CD8-positive, alpha-beta memory T cell (primary cell): Measurements from ENCODE around the gene IGF2R. TPM values are rescaled to one million over a fixed set of nuclear protein-coding genes. Genes with fewer than 3 reads are reported as not detected.
A peak's percentile ranks its signal among the peaks of the same experiment; 100 is the strongest.

Experiments used
- CTCF ChIA-PET: fragments of 350-600 bp; sonication (Branson Sonifier 250); formaldehyde crosslinking; loops from one replicate; lab custom pipeline; 2021; ENCODE audit warnings: antibody characterized with exemption; lab: Charles Lee
- POLR2A ChIA-PET: fragments of 350-600 bp; sonication (Branson Sonifier 250); formaldehyde crosslinking; loops from one replicate; lab custom pipeline; 2021; ENCODE audit warnings: antibody characterized with exemption; lab: Charles Lee
- DNase-seq, 5 donors: peaks; one replicate each; pipeline versions ENCODE4 v3.0.0 to v3.0.0-alpha.2; 2020 to 2022; ENCODE audit warnings: mixed read lengths in 1 of 5
- H3K27ac ChIP-seq: one replicate; pipeline ENCODE4 v1.7.0; 2013; ENCODE audit warnings: low read depth, mild to moderate bottlenecking, low read length, moderate library complexity
- H3K27me3 ChIP-seq: 2 replicates; pipeline ENCODE4 v1.7.0; 2013; ENCODE audit warnings: low read length, mild to moderate bottlenecking; ENCODE audit not compliant: insufficient read depth, poor library complexity, severe bottlenecking
- H3K36me3 ChIP-seq: 2 replicates; pipeline ENCODE4 v1.7.0; 2013; ENCODE audit warnings: mild to moderate bottlenecking, low read length, moderate library complexity; ENCODE audit not compliant: insufficient read depth
- H3K4me1 ChIP-seq: 2 replicates; pipeline ENCODE4 v1.7.0; 2013; ENCODE audit warnings: mild to moderate bottlenecking, low read length, moderate library complexity; ENCODE audit not compliant: insufficient read depth
- H3K4me3 ChIP-seq: 2 replicates; pipeline ENCODE4 v1.7.0; 2013; ENCODE audit warnings: mild to moderate bottlenecking, low read length
- H3K9me3 ChIP-seq: 2 replicates; pipeline ENCODE4 v1.7.0; 2013; ENCODE audit warnings: mild to moderate bottlenecking, low read length
- H3K27ac Mint-ChIP-seq, 8 donors: one replicate each; pipeline ENCODE4 v1.8.0; 2020 to 2021; ENCODE audit warnings: mixed read lengths in 8 of 8, mild to moderate bottlenecking in 6 of 8, inconsistent platforms in 3 of 8, moderate library complexity in 3 of 8
- H3K27me3 Mint-ChIP-seq, 2 donors: one replicate each; pipeline ENCODE4 v1.8.0; 2020 to 2021; ENCODE audit warnings: mixed read lengths in 2 of 2, mild to moderate bottlenecking in 1 of 2, moderate library complexity in 1 of 2
- H3K36me3 Mint-ChIP-seq, 3 donors: one replicate each; pipeline ENCODE4 v1.8.0; 2020 to 2021; ENCODE audit warnings: mixed read lengths in 3 of 3, inconsistent platforms in 1 of 3, mild to moderate bottlenecking in 1 of 3
- H3K4me1 Mint-ChIP-seq, 3 donors: one replicate each; pipeline ENCODE4 v1.8.0; 2020 to 2021; ENCODE audit warnings: mixed read lengths in 3 of 3, inconsistent platforms in 1 of 3, mild to moderate bottlenecking in 1 of 3
- H3K4me3 Mint-ChIP-seq, 7 donors: one replicate each; pipeline ENCODE4 v1.8.0; 2020 to 2021; ENCODE audit warnings: mixed read lengths in 7 of 7, mild to moderate bottlenecking in 6 of 7, moderate library complexity in 4 of 7, inconsistent platforms in 2 of 7
- H3K9me3 Mint-ChIP-seq, 5 donors: one replicate each; pipeline ENCODE4 v1.8.0; 2020 to 2022; ENCODE audit warnings: mixed read lengths in 5 of 5, mild to moderate bottlenecking in 3 of 5, moderate library complexity in 2 of 5, inconsistent platforms in 1 of 5
- polyA plus RNA-seq: library from polyadenylated mRNA; unstranded; fragments of 300-500 nt; fragmentation: Illumina TruSeq; gene quantifications from one replicate; pipeline ENCODE4 v1.2.3, GENCODE V29; 2021
- total RNA-seq, 2 experiments: library from RNA; stranded (reverse); gene quantifications; one replicate each; pipeline ENCODE4 v1.2.3, GENCODE V29; 2021

Gene IGF2R
- total and polyA plus RNA-seq, 3 experiments from 2014 or later: 27.5 to 93.7 (median 91.4) TPM

DNA sequence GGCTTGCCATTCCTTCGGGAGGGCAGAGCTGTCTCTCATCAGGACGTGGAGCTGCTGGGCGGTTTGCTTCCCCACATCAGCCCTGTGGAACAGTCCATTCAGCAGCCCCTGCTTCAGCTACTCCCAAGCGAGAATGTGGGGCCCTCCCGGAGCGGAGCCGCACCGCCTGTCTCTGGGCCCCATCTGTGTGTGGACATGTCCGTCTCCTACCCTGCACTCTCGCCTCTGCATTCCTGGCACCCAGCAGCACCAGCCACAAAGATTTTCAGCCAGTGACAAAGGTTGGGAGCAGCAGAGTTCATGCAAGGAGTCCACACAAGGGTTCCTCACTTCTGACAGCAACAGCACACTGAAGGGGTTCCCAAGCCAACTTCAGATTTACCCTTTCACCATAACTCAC lies 123.7 kb downstream of the IGF2R start:
- no peaks in the 10 kb centered on the region for H3K27me3 ChIP-seq
- no peaks in the 10 kb centered on the region for H3K9me3 ChIP-seq
- H3K4me1 ChIP-seq: no peaks in the 10 kb centered on the region
- Mint-ChIP-seq H3K27me3 (no peaks in the 10 kb centered on the region), H3K4me3 (no peak overlapping the region), H3K36me3 (peaks cover 14 to 89% (median 34%) of the 10 kb centered on the region in 3 donors), H3K9me3 (no peaks in the 10 kb centered on the region), H3K4me1 (no peaks in the 10 kb centered on the region), H3K27ac (peak overlapping the region in 1 of 8 donors; percentile 42)
- H3K4me3 ChIP-seq: no peak overlapping the region
- no peak overlapping the region for H3K27ac ChIP-seq
- H3K36me3 ChIP-seq: peaks cover 71% of the 10 kb centered on the region
- POLR2A ChIA-PET: no interaction called here
- CTCF ChIA-PET: no interaction called here
- no peak for DNase-seq

GRCh38 chr6:160093061-160093460 lies 124.2 kb downstream of the IGF2R start:
- Histone ChIP-seq H3K9me3 (no peaks in the 10 kb centered on the region), H3K4me1 (no peaks in the 10 kb centered on the region), H3K36me3 (peaks cover 68% of the 10 kb centered on the region), H3K27me3 (no peaks in the 10 kb centered on the region), H3K4me3 (no peak overlapping the region), H3K27ac (no peak overlapping the region)
- POLR2A ChIA-PET: no interaction called here
- Mint-ChIP-seq H3K4me3 (no peak overlapping the region), H3K27ac (peak overlapping the region in 1 of 8 donors; percentile 12), H3K9me3 (no peaks in the 10 kb centered on the region), H3K4me1 (no peaks in the 10 kb centered on the region), H3K27me3 (no peaks in the 10 kb centered on the region), H3K36me3 (peaks cover 14 to 90% (median 32%) of the 10 kb centered on the region in 3 donors)
- DNase-seq: no peak
- CTCF ChIA-PET: no interaction called here

- no peak for DNase-seq
- Mint-ChIP-seq H3K9me3 (no peaks in the 10 kb centered on the region), H3K4me1 (peaks cover 0 to 3% (median 0%) of the 10 kb centered on the region in 3 donors), H3K36me3 (peaks cover 14 to 89% (median 35%) of the 10 kb centered on the region in 3 donors), H3K27me3 (no peaks in the 10 kb centered on the region), H3K27ac (peak overlapping the region in 2 of 8 donors; percentile 66), H3K4me3 (no peak overlapping the region)
- H3K36me3 ChIP-seq: peaks cover 60% of the 10 kb centered on the region
- H3K4me1 ChIP-seq: no peaks in the 10 kb centered on the region
- H3K27me3 ChIP-seq: no peaks in the 10 kb centered on the region
- ChIA-PET POLR2A (no interaction called here), CTCF (no interaction called here)
- H3K4me3 ChIP-seq: no peak overlapping the region
- no peaks in the 10 kb centered on the region for H3K9me3 ChIP-seq
- H3K27ac ChIP-seq: no peak overlapping the region
Measured at GRCh38 chr6:160093946-160094345, 125.1 kb downstream of the IGF2R start.

- Histone ChIP-seq H3K27me3 (no peaks in the 10 kb centered on the region), H3K36me3 (peaks cover 46% of the 10 kb centered on the region), H3K9me3 (no peaks in the 10 kb centered on the region), H3K4me1 (no peaks in the 10 kb centered on the region), H3K27ac (no peak overlapping the region), H3K4me3 (no peak overlapping the region)
- no peak overlapping the region for H3K4me3 Mint-ChIP-seq
- no peak for DNase-seq
- ChIA-PET POLR2A (no interaction called here), CTCF (interaction anchor here (0.8 kb wide), 1 partner anchor 23 kb away, joined by 3 read pairs; no protein-coding TSS in a partner anchor)
- H3K36me3 Mint-ChIP-seq: peaks cover 14 to 84% (median 26%) of the 10 kb centered on the region in 3 donors
- no peaks in the 10 kb centered on the region for H3K27me3 Mint-ChIP-seq
- H3K9me3 Mint-ChIP-seq: no peaks in the 10 kb centered on the region
- H3K4me1 Mint-ChIP-seq: peaks cover 0 to 5% (median under 1%) of the 10 kb centered on the region in 3 donors
- H3K27ac Mint-ChIP-seq: peak overlapping the region in 2 of 8 donors; percentile 3 to 27
Measured at GRCh38 chr6:160095146-160095845, 126.4 kb downstream of the IGF2R start.

DNA sequence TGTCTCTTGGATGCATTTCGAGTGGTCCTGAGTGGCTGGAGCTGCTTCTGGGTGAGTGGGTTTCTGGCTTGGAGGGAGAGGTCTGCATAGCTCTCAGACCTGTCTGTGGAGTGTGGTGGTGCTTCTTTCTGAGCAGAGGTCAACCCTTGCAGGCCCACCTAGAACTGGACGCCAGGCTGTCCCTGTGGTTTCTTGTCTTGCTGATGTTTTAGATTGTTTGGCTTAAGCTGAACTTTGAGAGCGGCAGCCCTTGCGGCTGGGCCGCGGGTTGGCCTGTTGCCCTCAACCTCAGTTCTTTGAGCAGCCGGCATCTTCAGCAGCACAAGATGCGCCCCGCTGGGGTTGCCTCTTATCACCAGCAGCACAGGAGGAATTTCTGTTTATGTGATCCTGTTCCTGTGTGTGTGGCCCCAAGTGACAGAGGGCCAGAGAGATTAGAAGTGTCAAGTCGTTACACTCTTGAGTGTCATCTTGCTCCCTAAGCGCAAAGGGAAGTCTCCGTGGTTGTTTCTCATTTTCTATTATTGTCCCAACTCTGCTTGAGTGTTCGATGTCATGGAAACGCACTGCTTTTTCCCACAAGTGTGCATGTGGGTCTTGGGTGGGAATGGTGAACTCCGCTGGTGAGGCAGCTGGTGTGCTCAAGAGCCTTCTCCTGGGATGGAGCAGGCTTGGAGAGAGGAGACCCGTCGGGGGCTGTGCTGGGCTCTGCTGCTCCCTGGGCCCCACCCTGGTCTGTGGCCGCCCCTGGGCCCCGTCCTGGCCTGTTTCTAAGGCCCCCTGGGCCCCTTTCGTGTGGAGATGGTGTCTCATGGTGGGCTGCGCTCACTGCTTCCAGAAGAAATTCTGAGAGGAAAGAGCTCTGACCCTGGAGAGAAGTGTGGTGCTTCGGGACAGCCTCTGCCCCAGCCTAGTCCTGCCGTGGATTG lies 132.7 kb downstream of the IGF2R start:
- no peak overlapping the region for H3K4me3 Mint-ChIP-seq
- no peak for DNase-seq
- no peaks in the 10 kb centered on the region for H3K27me3 ChIP-seq
- no peaks in the 10 kb centered on the region for H3K4me1 ChIP-seq
- no peaks in the 10 kb centered on the region for H3K9me3 Mint-ChIP-seq
- H3K36me3 Mint-ChIP-seq: peaks cover 4 to 90% (median 18%) of the 10 kb centered on the region in 3 donors
- no peaks in the 10 kb centered on the region for H3K27me3 Mint-ChIP-seq
- POLR2A ChIA-PET: no interaction called here
- H3K4me3 ChIP-seq: no peak overlapping the region
- peaks cover 0 to 5% (median 4%) of the 10 kb centered on the region in 3 donors for H3K4me1 Mint-ChIP-seq
- CTCF ChIA-PET: no interaction called here
- H3K36me3 ChIP-seq: peaks cover 25% of the 10 kb centered on the region
- H3K27ac Mint-ChIP-seq: peak overlapping the region in 1 of 8 donors; percentile 83
- peak overlapping the region; percentile 53 for H3K27ac ChIP-seq
- H3K9me3 ChIP-seq: no peaks in the 10 kb centered on the region

- CTCF ChIA-PET: no interaction called here
- H3K27ac Mint-ChIP-seq: peak overlapping the region in 1 of 8 donors; percentile 87
Measured at GRCh38 chr6:160102399-160102798, 133.5 kb downstream of the IGF2R start.

GRCh38 chr6:160102956-160103824 lies 134.3 kb downstream of the IGF2R start:
- H3K9me3 Mint-ChIP-seq: no peaks in the 10 kb centered on the region
- H3K27ac ChIP-seq: no peak overlapping the region
- H3K27ac Mint-ChIP-seq: peak overlapping the region in 1 of 8 donors; percentile 87
- H3K9me3 ChIP-seq: no peaks in the 10 kb centered on the region
- CTCF ChIA-PET: no interaction called here
- H3K4me1 ChIP-seq: no peaks in the 10 kb centered on the region
- H3K27me3 Mint-ChIP-seq: no peaks in the 10 kb centered on the region
- H3K36me3 ChIP-seq: peaks cover 25% of the 10 kb centered on the region
- no peak overlapping the region for H3K4me3 Mint-ChIP-seq
- DNase-seq: peak in 1 of 5 donors; percentile 5
- H3K36me3 Mint-ChIP-seq: peaks cover 0 to 87% (median 15%) of the 10 kb centered on the region in 3 donors
- no peak overlapping the region for H3K4me3 ChIP-seq
- H3K27me3 ChIP-seq: no peaks in the 10 kb centered on the region
- peaks cover 3 to 8% (median 7%) of the 10 kb centered on the region in 3 donors for H3K4me1 Mint-ChIP-seq
- POLR2A ChIA-PET: no interaction called here

More at GRCh38 chr6:160102399-160102798, 133.5 kb downstream of the IGF2R start:
- no peaks in the 10 kb centered on the region for H3K27me3 Mint-ChIP-seq
- no peaks in the 10 kb centered on the region for H3K4me1 ChIP-seq
- POLR2A ChIA-PET: no interaction called here
- DNase-seq: no peak
- H3K4me3 ChIP-seq: no peak overlapping the region
- peaks cover 25% of the 10 kb centered on the region for H3K36me3 ChIP-seq
- no peaks in the 10 kb centered on the region for H3K27me3 ChIP-seq
- no peaks in the 10 kb centered on the region for H3K9me3 ChIP-seq
- peaks cover 0 to 5% (median 4%) of the 10 kb centered on the region in 3 donors for H3K4me1 Mint-ChIP-seq
- peaks cover 0 to 87% (median 17%) of the 10 kb centered on the region in 3 donors for H3K36me3 Mint-ChIP-seq
- no peaks in the 10 kb centered on the region for H3K9me3 Mint-ChIP-seq
- peak overlapping the region; percentile 47 for H3K27ac ChIP-seq
- H3K4me3 Mint-ChIP-seq: no peak overlapping the region
